Measurements from ENCODE around the gene PLXDC2. TPM values are rescaled to one million over a fixed set of nuclear protein-coding genes. Genes with fewer than 3 reads are reported as not detected.

The PLXDC2 gene
- polyA plus RNA-seq, 4 donors, result 33.9 to 41.6 (median 34.8) TPM

DNA sequence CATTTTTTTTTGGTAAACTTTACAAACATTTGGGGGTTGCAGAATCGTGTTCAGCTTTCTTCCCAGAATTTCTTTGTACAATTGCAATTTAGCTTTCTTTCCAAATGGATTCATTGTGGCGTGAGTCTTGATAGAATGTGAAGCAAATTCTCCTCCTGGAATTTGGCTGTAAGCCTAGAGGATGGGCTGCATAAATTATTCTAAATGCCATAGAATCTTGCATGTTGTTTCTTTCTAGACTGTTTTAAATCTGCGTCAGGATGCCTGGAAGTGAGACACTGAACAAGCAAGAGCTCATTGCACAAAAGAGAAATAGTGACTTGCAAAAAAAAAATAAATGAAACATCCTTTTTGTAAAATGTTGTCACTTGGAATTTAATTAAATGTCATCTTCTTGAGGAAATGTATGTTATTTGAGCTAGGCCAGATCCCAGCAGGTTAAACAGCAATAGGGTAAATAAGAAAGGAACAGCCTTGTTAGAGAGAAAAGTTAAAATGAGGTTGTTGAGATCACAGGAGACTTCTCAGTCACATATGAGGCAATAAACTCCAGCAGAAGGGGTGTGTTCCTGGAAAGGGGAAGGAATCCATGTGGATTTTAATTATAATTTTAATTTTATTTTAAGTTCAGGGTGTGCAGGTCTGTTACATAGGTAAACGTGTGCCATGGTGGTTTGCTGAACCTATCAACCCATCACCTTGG is 483.0 kb downstream of the PLXDC2 start:
- DNase-seq (ENCODE audit: low read depth in 4 of 4, low spot score in 3 of 4), result peak in 3 of 4 donors; percentile 10 to 25 (median 12)

DNA sequence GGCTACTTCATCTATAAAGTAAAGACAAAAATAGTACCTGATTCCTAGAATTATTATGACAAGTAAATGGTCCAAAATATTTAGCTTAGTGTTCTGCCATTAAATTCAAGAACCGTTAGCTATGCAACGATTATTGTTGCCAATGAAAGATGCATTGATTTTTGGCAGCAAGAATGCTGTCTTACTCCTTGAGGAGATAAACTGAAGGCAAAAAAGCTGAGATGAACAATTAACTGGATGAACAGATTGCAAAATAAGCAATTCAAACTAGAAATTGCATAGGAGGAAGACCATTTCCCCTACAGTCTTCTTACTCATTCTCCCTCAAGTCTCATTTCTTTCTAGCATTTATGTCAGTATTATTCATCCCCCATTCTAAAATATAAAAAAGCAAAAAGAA is 484.5 kb downstream of the PLXDC2 start:
- DNase-seq (ENCODE audit: low read depth in 4 of 4, low spot score in 3 of 4), result no peak

DNA sequence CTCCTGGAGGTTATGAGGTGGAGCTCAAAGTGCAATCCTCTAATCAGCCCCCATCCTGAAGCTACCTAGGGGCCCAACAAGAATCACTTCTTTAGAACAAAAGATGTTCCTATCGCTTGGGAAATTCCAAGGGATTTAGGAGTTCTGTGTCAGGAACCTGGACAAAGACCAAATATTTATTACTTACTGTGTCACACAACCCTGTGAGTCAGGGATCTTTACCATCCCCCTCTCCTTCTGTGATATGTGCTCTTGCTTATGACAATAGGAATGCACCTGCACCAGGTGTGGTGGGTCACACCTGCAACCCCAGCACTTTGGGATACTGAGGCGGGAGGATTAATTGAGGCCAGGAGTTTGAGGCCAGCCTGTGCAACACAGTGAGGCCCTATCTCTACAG is 485.8 kb downstream of the PLXDC2 start:
- DNase-seq (ENCODE audit: low read depth in 4 of 4, low spot score in 3 of 4), result no peak

DNA sequence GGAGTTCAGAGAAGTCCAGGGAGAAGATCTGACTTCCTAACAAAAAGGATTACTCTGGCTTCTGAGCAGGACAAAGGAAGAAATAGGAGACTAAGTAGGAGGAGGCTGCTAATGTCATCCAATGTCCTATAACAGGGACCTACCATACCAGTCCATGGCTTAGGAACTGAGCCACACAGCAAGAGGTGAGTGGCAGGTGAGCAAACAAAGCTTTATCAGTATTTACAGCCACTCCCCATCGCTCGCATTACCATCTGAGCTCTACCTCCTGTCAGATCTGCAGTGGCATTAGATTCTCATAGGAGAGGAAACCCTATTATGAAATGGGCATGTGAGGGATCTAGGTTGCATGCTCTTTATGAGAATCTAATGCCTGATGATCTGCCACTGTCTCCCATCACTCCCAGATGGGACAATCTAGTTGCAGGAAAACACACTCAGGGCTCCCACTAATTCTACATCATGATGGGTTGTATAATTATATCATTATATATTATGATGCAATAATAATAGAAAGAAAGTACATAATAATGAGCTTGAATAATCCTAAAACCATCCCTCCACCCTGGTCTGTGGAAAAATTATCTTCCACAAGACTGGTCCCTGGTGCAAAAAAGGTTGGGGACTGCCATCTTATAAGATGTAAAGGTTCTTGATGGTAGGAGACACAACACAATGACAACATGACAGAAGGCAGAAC is 487.4 kb downstream of the PLXDC2 start:
- no peak for DNase-seq (ENCODE audit: low read depth in 4 of 4, low spot score in 3 of 4)

DNA sequence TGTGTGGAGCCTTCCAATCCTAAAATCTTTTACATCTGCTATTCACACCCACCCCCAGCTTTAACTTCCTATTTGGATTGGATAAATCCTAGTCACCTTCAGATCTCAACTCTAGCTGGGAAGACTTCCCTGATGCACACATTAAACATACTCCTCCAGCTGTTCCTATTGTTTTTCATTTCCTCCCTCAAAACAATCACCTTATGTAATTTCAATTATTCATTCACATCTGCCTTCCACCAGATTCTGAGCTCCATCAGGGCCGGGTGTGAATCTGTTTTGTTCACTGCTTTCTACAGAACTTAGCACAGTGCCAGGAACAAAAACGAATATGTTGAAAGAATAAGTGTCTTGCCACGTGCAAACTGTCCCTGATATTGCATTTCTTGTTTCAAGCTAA is 497.4 kb downstream of the PLXDC2 start:
- DNase-seq (ENCODE audit: low read depth in 4 of 4, low spot score in 3 of 4), result no peak

DNA sequence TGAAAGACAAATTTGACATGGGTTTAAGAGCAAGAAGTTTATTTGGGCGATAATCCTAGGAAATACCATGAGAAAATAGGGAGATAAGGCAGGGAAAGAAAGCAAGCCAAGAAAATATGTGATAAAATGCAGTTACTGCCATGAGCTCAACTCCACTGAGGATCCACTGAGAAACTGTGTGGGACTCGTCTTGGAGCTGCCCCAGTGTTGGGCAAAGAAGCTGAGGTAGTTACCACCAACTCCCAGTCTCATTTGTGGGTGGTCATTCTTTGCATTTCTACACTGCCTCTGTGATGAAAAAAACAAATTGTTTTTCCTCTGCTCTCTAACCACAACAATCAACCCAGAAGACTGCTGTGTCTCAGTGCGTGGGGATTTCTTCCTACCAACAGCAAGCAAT is 498.2 kb downstream of the PLXDC2 start:
- no peak for DNase-seq (ENCODE audit: low read depth in 4 of 4, low spot score in 3 of 4)

DNA sequence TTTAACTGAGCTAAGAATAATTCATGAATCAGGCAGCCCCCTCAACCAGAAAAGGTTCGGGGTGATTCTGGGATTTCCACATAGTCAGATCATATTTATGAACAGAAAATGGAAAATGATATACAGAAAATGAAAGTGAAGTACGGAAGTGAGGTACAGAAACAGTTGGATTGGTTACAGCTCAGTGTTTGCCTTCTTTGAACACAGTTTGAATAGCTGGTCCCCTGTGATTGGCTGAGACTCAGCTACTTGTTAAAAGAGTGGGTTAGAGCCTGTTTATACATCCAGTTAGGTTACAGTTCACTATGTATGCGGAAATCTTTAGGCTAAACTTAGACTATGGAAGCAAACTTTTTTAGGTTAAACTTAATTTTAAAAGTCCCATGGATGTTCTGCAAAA is 511.7 kb downstream of the PLXDC2 start:
- DNase-seq (ENCODE audit: low read depth in 4 of 4, low spot score in 3 of 4), result no peak

DNA sequence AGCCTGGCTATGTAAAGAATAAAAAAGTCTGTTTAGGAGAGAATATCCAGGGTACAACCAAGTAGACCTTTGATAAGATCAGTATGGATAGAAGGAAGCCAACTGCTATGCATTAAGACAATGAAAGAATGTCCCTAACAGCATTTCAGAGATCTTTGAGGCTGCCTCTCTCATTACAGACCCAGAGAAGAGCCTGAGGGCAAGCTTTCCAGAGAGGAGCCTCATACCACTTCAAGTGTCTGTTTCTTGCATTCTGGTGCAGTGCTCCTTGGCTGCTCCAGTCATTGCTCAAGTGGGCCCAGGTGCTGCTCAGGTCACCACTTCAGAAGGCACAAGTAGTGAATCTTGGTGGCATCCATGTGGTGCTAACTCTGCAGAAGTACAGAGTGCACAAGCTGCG is 514.0 kb downstream of the PLXDC2 start:
- DNase-seq (ENCODE audit: low read depth in 4 of 4, low spot score in 3 of 4), result no peak

DNA sequence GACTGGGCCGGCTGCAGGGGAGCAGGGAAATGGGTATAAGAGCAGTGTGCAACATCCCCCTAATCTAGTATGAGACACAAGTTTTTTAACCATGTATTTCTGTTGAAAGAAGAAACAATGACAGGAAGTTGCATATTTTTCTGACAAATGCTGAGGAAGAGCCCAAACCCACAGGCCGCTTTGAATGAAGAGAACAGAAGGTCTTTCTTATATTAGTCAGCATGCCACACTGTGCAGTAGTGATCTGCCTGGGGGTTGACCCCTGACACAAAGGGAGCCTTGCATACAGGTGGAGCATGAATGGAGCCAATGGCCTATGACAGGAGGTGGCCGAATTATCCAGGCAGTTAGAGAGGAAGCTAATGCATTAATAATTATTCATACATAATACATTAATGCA is 518.3 kb downstream of the PLXDC2 start:
- no peak for DNase-seq (ENCODE audit: low read depth in 4 of 4, low spot score in 3 of 4)

Data from right renal pelvis (tissue), 4 donors.